MCF 10A (cell line): Measurements from ENCODE around the gene CHRNE. TPM values are rescaled to one million over a fixed set of nuclear protein-coding genes. Genes with fewer than 3 reads are reported as not detected.
"Not testable (repeated sequence)": the region's sequence is repeated elsewhere in the genome, so short reads cannot be mapped to it uniquely, and the experiment has no call there.

Source experiments
- BruUV-seq: library from RNA; stranded (reverse); fragments of 400-500 nt; replicated peaks from 2 replicates; lab custom pipeline; 2021; lab: Mats Ljungman, UMichigan
- CTCF ChIA-PET: fragments of 300-600 bp; sonication (Branson Sonifier 250); formaldehyde crosslinking; extraction: SDS; loops from one replicate; lab custom pipeline; 2021; ENCODE audit warnings: antibody characterized with exemption, inconsistent platforms; lab: Yijun Ruan, JAX
- POLR2A ChIA-PET: fragments of 300-600, 350-650 bp; sonication (Branson Sonifier 250); formaldehyde crosslinking; extraction: SDS; loops from one replicate; lab custom pipeline; 2020; ENCODE audit warnings: antibody characterized with exemption, inconsistent platforms; lab: Yijun Ruan, JAX
- DNase-seq: peaks from one replicate; pipeline ENCODE4 v3.0.0-alpha.2; 2018; ENCODE audit not compliant: unreplicated experiment
- H3K27ac Mint-ChIP-seq: one replicate; pipeline ENCODE4 v1.8.0; 2022; ENCODE audit warnings: mild to moderate bottlenecking, low read depth, mixed read lengths; ENCODE audit not compliant: unreplicated experiment
- H3K27me3 Mint-ChIP-seq: one replicate; pipeline ENCODE4 v1.8.0; 2022; ENCODE audit warnings: mixed read lengths; ENCODE audit not compliant: insufficient read depth, unreplicated experiment
- H3K36me3 Mint-ChIP-seq: one replicate; pipeline ENCODE4 v1.8.0; 2022; ENCODE audit warnings: mild to moderate bottlenecking, moderate library complexity, mixed read lengths; ENCODE audit not compliant: insufficient read depth, unreplicated experiment
- H3K4me1 Mint-ChIP-seq: one replicate; pipeline ENCODE4 v1.8.0; 2022; ENCODE audit warnings: mixed read lengths; ENCODE audit not compliant: insufficient read depth, unreplicated experiment
- H3K4me3 Mint-ChIP-seq: one replicate; pipeline ENCODE4 v1.8.0; 2022; ENCODE audit warnings: mild to moderate bottlenecking, moderate library complexity, mixed read lengths; ENCODE audit not compliant: unreplicated experiment
- H3K9me3 Mint-ChIP-seq: one replicate; pipeline ENCODE4 v1.8.0; 2022; ENCODE audit warnings: mixed read lengths; ENCODE audit not compliant: unreplicated experiment
- CTCF ChIP-seq: fragments of 200-600 bp; IDR thresholded peaks from one replicate; pipeline ENCODE4 v1.8.0; 2022; ENCODE audit warnings: antibody characterized with exemption, mild to moderate bottlenecking; ENCODE audit not compliant: unreplicated experiment
- intact Hi-C: fragments of 100-400 bp; cut with micrococcal nuclease; formaldehyde crosslinking; loops from 2 replicates; pipeline ENCODE4 v1.14.1; 2022
- total RNA-seq: library from RNA; stranded (reverse); gene quantifications from 2 replicates; pipeline ENCODE4 v1.2.3, GENCODE V29; 2022

CHRNE gene
- total RNA-seq, 1 experiment from 2014 or later: not detected

DNA sequence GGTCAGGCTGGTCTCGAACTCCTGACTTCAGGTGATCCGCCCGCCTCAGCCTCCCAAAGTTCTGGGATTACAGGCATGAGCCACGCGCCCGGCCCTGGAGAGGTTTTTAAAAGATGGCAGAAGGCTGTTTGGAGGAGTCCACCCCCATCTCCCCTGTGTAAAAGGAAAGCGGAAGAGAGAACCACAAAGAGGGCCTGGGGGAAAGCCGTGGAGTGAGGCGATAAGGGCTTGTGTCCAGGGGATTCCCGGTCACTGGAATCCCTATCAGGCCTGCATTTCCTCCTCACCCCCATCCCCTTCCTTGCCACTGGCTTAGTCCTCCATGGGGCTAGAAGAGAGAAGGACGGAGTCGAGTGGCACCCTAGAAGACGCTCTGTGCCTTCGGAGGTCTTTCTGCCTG is 29.1 kb upstream of the CHRNE start, which contains the start of gene GP1BA:
Gene GP1BA (plus strand): TSS at position 315 of the 400 bp plus-strand sequence. CDS start 328 bp downstream, outside the sequence.
- no peak within 1 kb of the TSS for H3K27ac Mint-ChIP-seq
- no TSS peak for BruUV-seq
- POLR2A ChIA-PET: no interaction called here

DNA sequence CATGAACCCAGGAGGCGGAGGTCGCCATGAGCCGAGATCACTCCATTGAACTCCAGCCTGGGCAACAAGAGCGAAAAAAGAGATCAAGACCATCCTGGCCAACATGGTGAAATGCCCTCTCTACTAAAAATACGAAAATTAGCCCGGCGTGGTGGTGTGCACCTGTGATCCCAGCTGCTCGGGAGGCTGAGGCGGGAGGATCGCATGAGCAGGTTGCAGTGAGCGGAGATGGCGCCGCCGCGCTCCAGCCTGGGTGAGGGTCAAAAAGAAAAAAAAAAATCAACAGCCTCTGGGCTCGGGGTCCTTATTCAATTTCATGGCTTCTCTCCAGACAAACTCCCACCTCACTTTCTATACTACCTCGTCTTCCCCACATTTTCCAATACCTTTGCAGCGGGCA is 26.0 kb upstream of the CHRNE start:
- TF ChIP-seq CTCF: no peak
- H3K27ac Mint-ChIP-seq: no peak overlapping the region
- intact Hi-C loops: no loop called here
- no TSS peak for BruUV-seq
- ChIA-PET POLR2A (interaction anchor here (0.6 to 1.5 kb wide), 4 partner anchors 8 to 85 kb away, joined by 3 to 9 read pairs (median 4); partner anchors contain the start of genes RNF167 and SLC25A11), CTCF (interaction anchor here (0.6 kb wide), 1 partner anchor 9 kb away, joined by 3 read pairs; no protein-coding TSS in a partner anchor)
- no peak for DNase-seq
- H3K9me3 Mint-ChIP-seq: no peaks in the 10 kb centered on the region
- no peak overlapping the region for H3K4me3 Mint-ChIP-seq
- peaks cover 2% of the 10 kb centered on the region for H3K4me1 Mint-ChIP-seq
- peaks cover 20% of the 10 kb centered on the region for H3K36me3 Mint-ChIP-seq
- H3K27me3 Mint-ChIP-seq: no peaks in the 10 kb centered on the region

More for the DNA sequence above, 29.1 kb upstream of the CHRNE start, which contains the start of gene GP1BA:
- no peak for TF ChIP-seq CTCF
- CTCF ChIA-PET: interaction anchor here (0.6 to 0.7 kb wide), 2 partner anchors 222 to 426 kb away, joined by 3 read pairs; partner anchors contain the start of gene ARRB2
- H3K4me3 Mint-ChIP-seq: no peak within 1 kb of the TSS
- H3K4me1 Mint-ChIP-seq: peaks cover 11% of the 10 kb centered on the region
- intact Hi-C loops: no loop called here
- no peaks in the 10 kb centered on the region for H3K9me3 Mint-ChIP-seq
- no peaks in the 10 kb centered on the region for H3K27me3 Mint-ChIP-seq
- peaks cover 28% of the 10 kb centered on the region for H3K36me3 Mint-ChIP-seq
- DNase-seq: no peak

DNA sequence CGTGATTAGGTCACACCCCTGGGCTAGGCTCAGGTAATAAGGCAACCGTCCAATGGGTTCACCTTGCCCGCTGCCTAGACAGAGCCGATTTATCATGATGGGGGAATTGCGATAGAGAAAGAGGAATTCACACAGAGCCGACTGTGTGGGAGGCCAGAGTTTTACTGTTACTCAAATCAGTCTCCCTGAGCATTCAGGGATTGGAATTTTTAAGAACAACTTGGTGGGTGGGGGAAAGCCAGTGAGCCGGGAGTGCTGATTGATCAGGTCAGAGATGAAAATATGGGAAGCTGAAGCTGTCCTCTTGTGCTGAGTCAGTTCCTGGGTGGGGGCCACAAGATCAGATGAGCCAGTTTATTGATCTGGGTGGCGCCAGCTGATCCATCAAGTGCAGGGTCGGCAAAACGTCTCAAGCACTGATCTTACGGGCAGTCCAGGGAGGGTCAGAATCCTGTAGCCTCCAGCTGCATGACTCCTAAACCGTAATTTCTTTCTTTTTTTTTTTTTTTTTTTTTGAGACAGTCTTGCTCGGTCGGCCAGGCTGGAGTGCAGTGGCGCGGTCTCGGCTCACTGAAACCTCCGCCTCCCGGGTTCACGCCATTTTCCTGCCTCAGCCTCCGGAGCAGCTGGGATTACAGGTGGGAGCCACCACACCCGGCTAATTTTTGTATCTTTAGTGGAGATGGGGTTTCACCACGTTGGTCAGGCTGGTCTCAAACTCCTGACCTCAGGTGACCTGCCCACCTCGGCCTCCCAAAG is 23.9 kb upstream of the CHRNE start:
- H3K36me3 Mint-ChIP-seq: peaks cover 18% of the 10 kb centered on the region
- H3K27ac Mint-ChIP-seq, H3K9me3 Mint-ChIP-seq, H3K4me1 Mint-ChIP-seq, intact Hi-C loops, DNase-seq, H3K27me3 Mint-ChIP-seq, BruUV-seq, H3K4me3 Mint-ChIP-seq: not testable (repeated sequence)
- ChIA-PET CTCF (interaction anchor here (0.5 to 0.6 kb wide), 2 partner anchors 42 to 170 kb away, joined by 3 to 4 read pairs; no protein-coding TSS in a partner anchor), POLR2A (interaction anchor here (1.0 to 4.2 kb wide), 3 partner anchors 12 to 13 kb away, joined by 4 to 33 read pairs (median 6); partner anchors contain the start of genes RNF167 and SLC25A11)

- Mint-ChIP-seq H3K27ac (no peak overlapping the region), H3K9me3 (no peaks in the 10 kb centered on the region), H3K36me3 (no peaks in the 10 kb centered on the region), H3K4me3 (no peak overlapping the region), H3K4me1 (peaks cover 16% of the 10 kb centered on the region), H3K27me3 (no peaks in the 10 kb centered on the region)
- POLR2A ChIA-PET: interaction anchor here (0.7 to 4.6 kb wide), 13 partner anchors 10 to 1311 kb away, joined by 3 to 51 read pairs (median 6); partner anchors contain the start of genes KIF1C, PFN1, RNF167 and SLC25A11
- TF ChIP-seq CTCF: no peak
- no TSS peak for BruUV-seq
- intact Hi-C loops: loop anchor here (2.0 kb wide), 1 partner anchor 19 kb away; the partner anchor contains the start of genes RNF167 and SLC25A11
- CTCF ChIA-PET: interaction anchor here (0.6 to 5.1 kb wide), 2 partner anchors 12 to 54 kb away, joined by 3 to 29 read pairs; no protein-coding TSS in a partner anchor
- no peak for DNase-seq
Measured at GRCh38 chr17:4921320-4921719, 18.4 kb upstream of the CHRNE start.
